Activated CD8-positive, alpha-beta memory T cell treated with anti-CD3 and anti-CD28 coated beads for 36 hours (primary cell): ENCODE results near the gene NFIB. TPM values are rescaled to one million over a fixed set of nuclear protein-coding genes. Genes with fewer than 3 reads are reported as not detected.

Experiments used
- CTCF ChIA-PET: fragments of 350-600 bp; sonication (Branson Sonifier 250); formaldehyde crosslinking; loops from one replicate; lab custom pipeline; 2021; ENCODE audit warnings: antibody characterized with exemption; lab: Charles Lee
- POLR2A ChIA-PET: fragments of 350-600 bp; sonication (Branson Sonifier 250); formaldehyde crosslinking; loops from one replicate; lab custom pipeline; 2021; ENCODE audit warnings: antibody characterized with exemption; lab: Charles Lee
- total RNA-seq, 2 experiments: library from RNA; stranded (reverse); gene quantifications; one replicate each; pipeline ENCODE4 v1.2.3, GENCODE V29; 2021

Gene NFIB
- total RNA-seq, 2 experiments from 2014 or later = not detected

GRCh38 chr9:14231196-14231990 is 82.5 kb downstream of the NFIB start:
- ChIA-PET POLR2A (no interaction called here), CTCF (no interaction called here)

DNA sequence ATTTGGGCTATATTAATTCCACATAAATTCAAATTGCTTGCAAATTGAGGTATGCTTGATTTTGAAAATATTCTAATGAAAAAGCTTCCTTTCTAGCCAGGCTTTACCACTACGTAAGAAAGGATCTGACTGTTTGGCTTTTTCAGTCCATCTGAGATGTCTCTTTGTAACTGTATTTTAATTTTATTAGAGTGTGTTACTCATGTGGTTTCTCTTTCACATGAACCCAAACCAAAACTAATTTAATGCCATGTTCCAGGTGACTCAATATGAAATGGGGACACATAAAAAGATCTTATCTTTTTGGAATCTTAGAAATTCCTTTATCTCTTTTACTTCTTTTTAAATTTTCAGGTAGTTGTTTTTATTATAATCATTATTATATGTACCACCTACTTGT is 85.3 kb downstream of the NFIB start:
- CTCF ChIA-PET = no interaction called here
- POLR2A ChIA-PET = no interaction called here

DNA sequence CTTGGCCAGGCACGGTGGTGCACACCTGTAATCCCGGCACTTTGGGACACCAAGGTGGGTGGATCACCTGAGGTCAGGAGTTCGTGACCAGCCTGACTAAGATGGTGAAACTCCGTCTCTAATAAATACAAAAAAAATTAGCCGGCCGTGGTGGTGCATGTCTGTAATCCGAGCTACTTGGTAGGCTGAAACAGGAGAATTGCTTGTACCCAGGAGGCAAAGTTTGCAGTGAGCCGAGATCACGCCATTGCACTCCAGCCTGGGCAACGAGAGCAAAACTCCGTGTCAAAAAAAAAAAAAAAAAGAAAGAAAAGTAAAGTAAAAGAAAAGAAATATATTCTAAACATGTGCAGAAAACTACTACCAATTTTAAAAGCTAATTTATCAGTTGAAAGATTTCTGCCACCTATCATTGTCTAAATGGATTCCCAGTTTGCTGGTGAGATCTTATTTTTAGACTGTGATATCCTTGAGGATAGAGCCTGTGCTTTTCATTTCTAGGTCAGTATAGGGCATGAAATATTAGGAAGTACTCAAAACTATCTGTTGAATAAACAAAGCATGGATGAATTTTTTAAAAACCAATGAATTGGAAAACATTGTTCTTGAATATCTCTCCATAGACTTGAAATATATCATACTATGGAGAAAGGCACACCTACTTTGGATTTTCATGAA is 86.9 kb downstream of the NFIB start:
- CTCF ChIA-PET = no interaction called here
- POLR2A ChIA-PET = interaction anchor here (0.6 kb wide), 1 partner anchor 452 kb away, joined by 3 read pairs; no protein-coding TSS in a partner anchor

GRCh38 chr9:14223081-14223480 is 90.9 kb downstream of the NFIB start:
- ChIA-PET POLR2A (no interaction called here), CTCF (interaction anchor here (0.6 to 1.1 kb wide), 2 partner anchors 9 to 48 kb away, joined by 3 to 4 read pairs; no protein-coding TSS in a partner anchor)

DNA sequence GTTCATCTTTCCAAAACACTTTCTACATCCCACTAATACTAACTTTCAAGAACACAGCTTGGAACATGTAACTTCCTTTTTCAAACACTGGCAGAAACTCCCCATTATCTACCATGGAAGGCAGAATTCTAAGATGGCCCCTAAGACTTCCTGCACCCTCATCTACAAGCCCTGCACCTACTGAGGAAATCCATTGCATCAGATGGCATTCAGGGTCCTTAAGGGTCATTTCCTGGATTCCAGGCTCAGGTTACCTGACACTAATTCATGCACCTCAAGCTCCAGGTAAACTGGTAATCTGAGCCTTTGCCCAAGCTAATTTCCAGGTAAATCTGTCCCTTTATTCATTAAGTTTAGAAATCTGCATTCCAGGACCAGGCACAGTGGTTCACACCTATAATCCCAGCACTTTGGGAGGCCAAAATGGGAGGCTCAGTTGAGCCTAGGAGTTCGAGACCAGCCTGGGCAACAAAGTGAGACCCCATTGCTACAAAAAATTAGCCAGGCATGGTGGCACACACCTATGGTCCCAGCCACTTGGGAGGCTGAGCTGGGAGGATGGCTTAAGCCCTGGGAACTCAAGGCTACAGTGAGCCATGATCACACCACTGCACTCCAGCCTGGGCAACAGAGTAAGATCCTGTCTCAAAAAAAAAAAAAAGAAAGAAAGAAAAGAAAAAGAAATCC is 91.6 kb downstream of the NFIB start:
- CTCF ChIA-PET = interaction anchor here (0.6 to 1.1 kb wide), 2 partner anchors 9 to 49 kb away, joined by 3 to 4 read pairs; no protein-coding TSS in a partner anchor

DNA sequence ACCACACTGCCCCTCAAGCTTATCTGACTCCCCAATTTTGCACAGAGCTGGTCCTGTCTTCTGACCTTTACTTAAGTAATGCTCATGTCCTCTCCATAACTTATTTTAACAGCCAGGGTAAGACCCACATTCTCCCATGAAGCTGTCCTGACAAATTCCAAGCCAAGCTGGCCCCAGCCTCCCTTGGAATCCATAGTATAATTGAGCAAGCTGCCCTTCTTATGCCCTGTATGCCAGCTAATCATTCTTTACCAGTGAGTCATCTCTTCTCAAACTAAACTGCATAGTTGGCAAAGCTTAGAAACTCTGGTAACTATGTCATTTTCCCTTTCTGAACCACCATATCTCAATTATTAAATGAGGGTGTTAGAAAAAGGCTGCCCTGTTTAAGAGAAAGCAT is 92.4 kb downstream of the NFIB start:
- ChIA-PET CTCF (no interaction called here), POLR2A (no interaction called here)

More for the DNA sequence above, 91.6 kb downstream of the NFIB start:
- POLR2A ChIA-PET = no interaction called here

- POLR2A ChIA-PET = no interaction called here
- CTCF ChIA-PET = no interaction called here
Measured at GRCh38 chr9:14221119-14221518, 92.8 kb downstream of the NFIB start.

DNA sequence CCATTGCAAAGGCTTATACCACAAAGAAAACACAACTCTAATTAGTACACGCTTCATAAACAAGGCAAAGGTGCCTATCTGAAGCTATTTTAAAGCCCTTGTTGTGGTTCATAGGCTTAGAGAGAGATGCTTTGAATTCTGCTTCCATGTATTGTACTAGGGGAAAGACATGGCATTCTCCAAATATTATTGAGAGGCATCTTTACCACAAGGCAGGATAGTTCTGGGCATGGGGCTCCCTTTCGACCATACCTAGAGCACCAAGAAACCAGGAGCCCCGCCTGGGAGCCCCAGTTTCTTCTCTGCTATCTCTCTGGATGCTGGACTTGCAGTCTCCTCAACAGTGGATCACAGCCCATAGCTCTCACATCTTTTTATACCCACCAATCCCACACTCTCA is 93.7 kb downstream of the NFIB start:
- ChIA-PET POLR2A (no interaction called here), CTCF (no interaction called here)

DNA sequence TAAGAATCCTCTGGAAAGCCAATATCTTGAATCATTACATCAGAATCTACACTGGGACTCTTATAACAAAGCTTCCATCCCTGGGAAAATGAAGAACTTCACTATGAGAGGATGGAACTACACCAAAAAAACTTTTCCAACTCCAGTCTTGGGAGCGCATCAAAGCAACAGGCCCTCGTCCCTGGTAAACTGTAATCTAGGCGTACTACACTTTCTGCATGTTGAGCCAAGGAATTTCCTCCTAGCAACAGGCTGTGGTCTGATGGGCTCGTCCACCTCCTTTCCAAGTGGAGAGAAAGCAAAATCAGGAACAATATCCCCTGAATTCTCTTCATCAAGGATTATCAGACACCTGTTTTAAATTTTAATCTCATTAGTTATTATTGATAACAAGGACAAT is 94.1 kb downstream of the NFIB start:
- ChIA-PET CTCF (no interaction called here), POLR2A (no interaction called here)

DNA sequence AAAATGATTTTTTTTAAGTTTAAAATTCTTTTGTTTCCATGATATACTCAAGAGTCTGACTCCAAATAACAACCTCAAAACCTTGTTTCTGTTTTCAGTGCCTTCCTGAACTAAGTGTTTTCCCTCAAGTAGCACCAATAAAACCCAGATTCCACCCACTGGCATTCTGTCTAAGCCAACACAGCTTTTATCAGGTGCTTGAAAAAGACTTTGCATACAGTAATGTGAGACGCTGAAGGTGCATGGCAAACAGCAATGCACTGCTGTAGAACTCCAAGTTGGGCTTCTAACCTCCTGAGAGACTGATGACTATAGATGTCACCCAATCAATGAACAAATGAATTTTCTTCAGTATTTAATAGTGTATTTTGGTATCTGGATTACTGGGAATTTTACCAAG is 95.7 kb downstream of the NFIB start:
- ChIA-PET POLR2A (no interaction called here), CTCF (no interaction called here)

GRCh38 chr9:14216612-14217194 is 97.2 kb downstream of the NFIB start:
- ChIA-PET POLR2A (interaction anchor here (0.7 kb wide), 1 partner anchor 601 kb away, joined by 6 read pairs; no protein-coding TSS in a partner anchor), CTCF (no interaction called here)

- CTCF ChIA-PET = no interaction called here
Measured at GRCh38 chr9:14215614-14216013, 98.3 kb downstream of the NFIB start.

GRCh38 chr9:14214693-14215092 is 99.2 kb downstream of the NFIB start:
- POLR2A ChIA-PET = no interaction called here
- CTCF ChIA-PET = no interaction called here

More at GRCh38 chr9:14215614-14216013, 98.3 kb downstream of the NFIB start:
- POLR2A ChIA-PET = no interaction called here

- ChIA-PET POLR2A (no interaction called here), CTCF (interaction anchor here (1.5 kb wide), 1 partner anchor 8 kb away, joined by 3 read pairs; no protein-coding TSS in a partner anchor)
Measured at GRCh38 chr9:14214065-14214684, 99.8 kb downstream of the NFIB start.

- POLR2A ChIA-PET = no interaction called here
- CTCF ChIA-PET = interaction anchor here (1.5 kb wide), 1 partner anchor 9 kb away, joined by 3 read pairs; no protein-coding TSS in a partner anchor
Measured at GRCh38 chr9:14213504-14213903, 100.4 kb downstream of the NFIB start.

GRCh38 chr9:14212697-14213420 is 101.1 kb downstream of the NFIB start:
- ChIA-PET POLR2A (no interaction called here), CTCF (interaction anchor here (1.5 kb wide), 1 partner anchor 10 kb away, joined by 3 read pairs; no protein-coding TSS in a partner anchor)

DNA sequence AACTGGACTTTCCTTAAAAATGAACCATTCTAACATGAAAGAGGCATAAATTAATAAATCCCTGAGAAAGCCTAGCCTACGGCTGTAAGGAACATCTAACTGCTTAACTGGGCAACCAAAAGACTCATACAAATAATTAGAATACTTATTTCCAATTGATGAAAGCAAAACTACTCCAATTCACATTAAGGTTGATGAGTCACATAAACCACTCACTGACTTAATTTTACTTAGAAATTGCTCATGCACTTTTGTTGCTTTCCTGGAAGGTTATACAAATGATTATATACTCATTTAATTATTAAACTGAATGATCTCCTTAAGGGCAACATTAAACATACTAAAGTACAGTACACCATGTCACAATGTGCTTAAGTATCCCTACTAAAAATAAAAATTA is 101.9 kb downstream of the NFIB start:
- POLR2A ChIA-PET = no interaction called here
- CTCF ChIA-PET = no interaction called here

DNA sequence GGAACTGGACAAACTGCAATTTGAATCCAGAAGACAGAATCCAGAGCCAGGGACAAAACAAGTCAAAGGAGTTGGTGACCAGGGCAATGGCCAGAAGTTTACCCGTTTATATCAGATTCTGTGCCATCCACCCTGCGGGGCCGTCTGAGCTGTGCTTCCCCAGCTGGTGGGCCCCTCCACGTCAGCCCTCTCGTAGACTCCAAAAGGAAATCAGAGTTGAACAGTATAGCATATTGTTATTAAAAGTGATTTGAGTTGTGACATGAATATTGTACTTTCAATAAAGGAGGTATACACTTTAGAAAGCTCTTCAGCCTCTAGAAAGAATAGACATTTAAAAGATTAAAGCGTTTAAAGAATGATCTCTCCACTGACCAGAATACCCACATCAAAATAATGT is 102.4 kb downstream of the NFIB start:
- ChIA-PET CTCF (no interaction called here), POLR2A (no interaction called here)
